A673 (cell line): ENCODE measurements around the gene CCT3. TPM values are rescaled to one million over a fixed set of nuclear protein-coding genes. Genes with fewer than 3 reads are reported as not detected.

ENCODE experiments used
- BruUV-seq: library from RNA; stranded (reverse); fragments of 400-500 nt; replicated peaks from 2 replicates; lab custom pipeline; 2021; lab: Mats Ljungman, UMichigan
- CTCF ChIA-PET: fragments of 300-600 bp; sonication (Branson Sonifier 250); formaldehyde crosslinking; loops from one replicate; lab custom pipeline; 2022; ENCODE audit warnings: antibody characterized with exemption; lab: Charles Lee
- POLR2A ChIA-PET: fragments of 300-600 bp; sonication (Branson Sonifier 250); formaldehyde crosslinking; loops from one replicate; lab custom pipeline; 2022; ENCODE audit warnings: antibody characterized with exemption; ENCODE audit not compliant: low non-redundant PET; lab: Charles Lee
- DNase-seq: peaks from one replicate; pipeline ENCODE4 v3.0.0-alpha.2; 2015; ENCODE audit warnings: low spot score
- H3K27ac ChIP-seq: fragments of 200-600 bp; sonication (generic); 2 replicates; pipeline ENCODE4 v1.5.1; 2016; ENCODE audit warnings: mixed run types, low read depth, mild to moderate bottlenecking, mixed read lengths, antibody characterized with exemption, low read length; ENCODE audit not compliant: poor library complexity, severe bottlenecking
- H3K27me3 ChIP-seq: fragments of 200-600 bp; sonication (generic); replicated peaks from 2 replicates; pipeline ENCODE4 v1.6.1; 2017; ENCODE audit warnings: mixed run types, low read depth, mild to moderate bottlenecking, mixed read lengths, antibody characterized with exemption, low read length; ENCODE audit not compliant: insufficient read depth, poor library complexity
- H3K36me3 ChIP-seq: fragments of 200-600 bp; sonication (generic); 2 replicates; pipeline ENCODE4 v1.6.1; 2016; ENCODE audit warnings: mixed run types, mild to moderate bottlenecking, mixed read lengths, antibody characterized with exemption, low read length; ENCODE audit not compliant: insufficient read depth, poor library complexity, severe bottlenecking
- H3K4me1 ChIP-seq: fragments of 200-600 bp; sonication (generic); 2 replicates; pipeline ENCODE4 v1.6.1; 2017; ENCODE audit warnings: mixed run types, mild to moderate bottlenecking, mixed read lengths, antibody characterized with exemption, low read length; ENCODE audit not compliant: insufficient read depth, poor library complexity, severe bottlenecking
- H3K4me3 ChIP-seq: fragments of 200-600 bp; sonication (generic); 2 replicates; pipeline ENCODE4 v1.5.1; 2016; ENCODE audit warnings: low read depth, mixed run types, mild to moderate bottlenecking, mixed read lengths, low read length; ENCODE audit not compliant: poor library complexity, severe bottlenecking
- H3K9me3 ChIP-seq: fragments of 200-600 bp; sonication (generic); 2 replicates; pipeline ENCODE4 v1.6.1; 2016; ENCODE audit warnings: mixed run types, low read depth, mild to moderate bottlenecking, mixed read lengths, antibody characterized with exemption, low read length; ENCODE audit not compliant: poor library complexity, severe bottlenecking
- EZH2 ChIP-seq: fragments of 200-600 bp; sonication (generic); IDR thresholded peaks from 2 replicates; pipeline ENCODE4 v1.6.1; 2017; ENCODE audit warnings: borderline replicate concordance, low read depth, mild to moderate bottlenecking, mixed read lengths, antibody characterized with exemption, low read length; ENCODE audit not compliant: poor library complexity, severe bottlenecking
- intact Hi-C: fragments of 100-400 bp; cut with micrococcal nuclease; formaldehyde crosslinking; loops from one replicate; pipeline ENCODE4 v1.10.0; 2022; ENCODE audit not compliant: unreplicated experiment
- total RNA-seq: library from RNA; stranded (reverse); gene quantifications from 2 replicates; pipeline ENCODE4 v1.2.3, GENCODE V29; 2021
- TF ChIP-seq, protein P1 (sequence below): fragments of 300-800, 200-600 bp; sonication (generic); conservative IDR thresholded peaks from 2 replicates; pipeline ENCODE4 v1.5.1; 2017; ENCODE audit warnings: low read depth, mild to moderate bottlenecking, antibody characterized with exemption, low read length, moderate library complexity, mixed read lengths

The CCT3 gene
- total RNA-seq, 1 experiment from 2014 or later: 678 TPM

- no peak overlapping the region for H3K4me3 ChIP-seq
- no peaks in the 10 kb centered on the region for H3K9me3 ChIP-seq
- no peaks in the 10 kb centered on the region for H3K27me3 ChIP-seq
- H3K27ac ChIP-seq: no peak overlapping the region
- ChIA-PET POLR2A (no interaction called here), CTCF (interaction anchor here (0.7 kb wide), 1 partner anchor 131 kb away, joined by 10 read pairs; no protein-coding TSS in a partner anchor)
- H3K4me1 ChIP-seq: peaks cover 8% of the 10 kb centered on the region
- intact Hi-C loops: loop anchor here (10.0 kb wide), 1 partner anchor 58 kb away; the partner anchor contains the start of genes CCT3 and TSACC
- no TSS peak for BruUV-seq
- peaks cover 87% of the 10 kb centered on the region for H3K36me3 ChIP-seq
- DNase-seq: no peak
- TF ChIP-seq, protein P1, sequence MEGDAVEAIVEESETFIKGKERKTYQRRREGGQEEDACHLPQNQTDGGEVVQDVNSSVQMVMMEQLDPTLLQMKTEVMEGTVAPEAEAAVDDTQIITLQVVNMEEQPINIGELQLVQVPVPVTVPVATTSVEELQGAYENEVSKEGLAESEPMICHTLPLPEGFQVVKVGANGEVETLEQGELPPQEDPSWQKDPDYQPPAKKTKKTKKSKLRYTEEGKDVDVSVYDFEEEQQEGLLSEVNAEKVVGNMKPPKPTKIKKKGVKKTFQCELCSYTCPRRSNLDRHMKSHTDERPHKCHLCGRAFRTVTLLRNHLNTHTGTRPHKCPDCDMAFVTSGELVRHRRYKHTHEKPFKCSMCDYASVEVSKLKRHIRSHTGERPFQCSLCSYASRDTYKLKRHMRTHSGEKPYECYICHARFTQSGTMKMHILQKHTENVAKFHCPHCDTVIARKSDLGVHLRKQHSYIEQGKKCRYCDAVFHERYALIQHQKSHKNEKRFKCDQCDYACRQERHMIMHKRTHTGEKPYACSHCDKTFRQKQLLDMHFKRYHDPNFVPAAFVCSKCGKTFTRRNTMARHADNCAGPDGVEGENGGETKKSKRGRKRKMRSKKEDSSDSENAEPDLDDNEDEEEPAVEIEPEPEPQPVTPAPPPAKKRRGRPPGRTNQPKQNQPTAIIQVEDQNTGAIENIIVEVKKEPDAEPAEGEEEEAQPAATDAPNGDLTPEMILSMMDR: no peak
- TF ChIP-seq EZH2: no peak
These were observed 61.6 kb downstream of the CCT3 start for GRCh38 chr1:156276532-156276931.

- POLR2A ChIA-PET: interaction anchor here (0.6 kb wide), 1 partner anchor 12 kb away, joined by 3 read pairs; the partner anchor contains the start of gene SMG5
- intact Hi-C loops: loop anchor here (10.0 kb wide), 1 partner anchor 64 kb away; the partner anchor contains the start of genes CCT3 and TSACC
- CTCF ChIA-PET: no interaction called here
These were observed 67.8 kb downstream of the CCT3 start for GRCh38 chr1:156270314-156270713.

GRCh38 chr1:156268336-156268735, 69.8 kb downstream of the CCT3 start:
- H3K36me3 ChIP-seq: peaks cover 90% of the 10 kb centered on the region
- intact Hi-C loops: no loop called here
- TF ChIP-seq, protein P1: no peak
- TF ChIP-seq EZH2: no peak
- H3K27me3 ChIP-seq: no peaks in the 10 kb centered on the region
- H3K4me1 ChIP-seq: no peaks in the 10 kb centered on the region
- DNase-seq: no peak
- CTCF ChIA-PET: no interaction called here
- no peaks in the 10 kb centered on the region for H3K9me3 ChIP-seq
- no TSS peak for BruUV-seq
- H3K4me3 ChIP-seq: no peak overlapping the region
- no peak overlapping the region for H3K27ac ChIP-seq
- POLR2A ChIA-PET: interaction anchor here (0.6 kb wide), 1 partner anchor 33 kb away, joined by 3 read pairs; no protein-coding TSS in a partner anchor

More at GRCh38 chr1:156270314-156270713, 67.8 kb downstream of the CCT3 start:
- Histone ChIP-seq H3K9me3 (no peaks in the 10 kb centered on the region), H3K27me3 (no peaks in the 10 kb centered on the region), H3K36me3 (peaks cover 91% of the 10 kb centered on the region), H3K4me3 (no peak overlapping the region), H3K4me1 (no peaks in the 10 kb centered on the region), H3K27ac (no peak overlapping the region)
- no TSS peak for BruUV-seq
- no peak for DNase-seq
- TF ChIP-seq EZH2: no peak
- TF ChIP-seq, protein P1: no peak
